ENCODE measurements around the gene TBC1D13. TPM values are rescaled to one million over a fixed set of nuclear protein-coding genes. Genes with fewer than 3 reads are reported as not detected.
"Not testable (repeated sequence)": the region's sequence is repeated elsewhere in the genome, so short reads cannot be mapped to it uniquely, and the experiment has no call there.

The TBC1D13 gene
- total RNA-seq, 2 experiments from 2014 or later, result 25.4 to 28.7 TPM

DNA sequence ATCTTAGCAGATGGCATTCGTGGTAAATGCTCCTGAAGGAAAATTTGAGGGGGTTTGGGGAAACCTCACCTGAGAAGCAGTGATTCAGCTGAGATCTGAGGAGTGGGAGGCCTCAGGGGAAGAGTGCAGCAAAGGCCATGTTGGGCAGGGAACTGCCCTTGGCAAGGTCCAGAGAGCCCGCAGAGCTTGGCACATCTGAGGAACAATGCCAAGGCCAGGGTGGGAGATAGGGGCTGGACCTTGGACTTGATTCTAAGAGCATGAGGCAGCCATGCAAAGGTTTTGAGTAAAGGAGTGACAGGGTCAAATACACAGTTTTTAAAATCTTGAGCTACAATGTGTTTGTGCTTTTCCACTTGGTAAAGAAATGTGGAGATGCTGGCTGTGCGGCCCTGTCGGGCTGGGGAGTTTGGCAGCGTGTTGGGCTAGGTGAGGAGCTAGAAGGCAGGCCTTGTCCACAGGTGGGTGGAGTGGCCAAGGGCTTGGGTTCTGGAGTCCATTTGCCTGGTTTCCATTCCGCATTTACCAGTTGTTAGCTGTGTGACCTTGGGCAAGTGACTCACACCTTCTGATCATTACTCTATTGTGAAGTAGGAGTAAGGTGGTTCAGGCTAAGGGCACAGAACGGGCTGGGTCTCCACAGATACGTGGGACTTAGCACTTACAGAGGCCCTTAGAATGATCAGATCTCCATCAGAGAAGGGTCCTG lies 6.1 kb downstream of the TBC1D13 start:
- H3K27me3 Mint-ChIP-seq, result no peaks in the 10 kb centered on the region
- H3K9me3 Mint-ChIP-seq, result no peaks in the 10 kb centered on the region
- ATAC-seq (ENCODE audit: poor library complexity), result no peak
- Histone ChIP-seq H3K4me3 (ENCODE audit: low read length) (no peak overlapping the region), H3K4me1 (ENCODE audit: insufficient read depth, low read length) (peaks cover 5% of the 10 kb centered on the region), H3K27me3 (ENCODE audit: control insufficient read depth in 1 of 2, insufficient read depth in 2 of 2, low read length in 2 of 2) (no peaks in the 10 kb centered on the region), H3K27ac (ENCODE audit: low read depth in 1 of 2, low read length in 2 of 2) (no peak overlapping the region), H3K9me3 (ENCODE audit: control insufficient read depth in 1 of 2, insufficient read depth in 1 of 2, low read length in 2 of 2) (no peaks in the 10 kb centered on the region), H3K36me3 (ENCODE audit: insufficient read depth, low read length) (peaks cover 60% of the 10 kb centered on the region)
- H3K4me3 Mint-ChIP-seq, result no peak overlapping the region
- peaks cover 67% of the 10 kb centered on the region for H3K36me3 Mint-ChIP-seq (ENCODE audit: low read depth)
- TF ChIP-seq, protein P1, sequence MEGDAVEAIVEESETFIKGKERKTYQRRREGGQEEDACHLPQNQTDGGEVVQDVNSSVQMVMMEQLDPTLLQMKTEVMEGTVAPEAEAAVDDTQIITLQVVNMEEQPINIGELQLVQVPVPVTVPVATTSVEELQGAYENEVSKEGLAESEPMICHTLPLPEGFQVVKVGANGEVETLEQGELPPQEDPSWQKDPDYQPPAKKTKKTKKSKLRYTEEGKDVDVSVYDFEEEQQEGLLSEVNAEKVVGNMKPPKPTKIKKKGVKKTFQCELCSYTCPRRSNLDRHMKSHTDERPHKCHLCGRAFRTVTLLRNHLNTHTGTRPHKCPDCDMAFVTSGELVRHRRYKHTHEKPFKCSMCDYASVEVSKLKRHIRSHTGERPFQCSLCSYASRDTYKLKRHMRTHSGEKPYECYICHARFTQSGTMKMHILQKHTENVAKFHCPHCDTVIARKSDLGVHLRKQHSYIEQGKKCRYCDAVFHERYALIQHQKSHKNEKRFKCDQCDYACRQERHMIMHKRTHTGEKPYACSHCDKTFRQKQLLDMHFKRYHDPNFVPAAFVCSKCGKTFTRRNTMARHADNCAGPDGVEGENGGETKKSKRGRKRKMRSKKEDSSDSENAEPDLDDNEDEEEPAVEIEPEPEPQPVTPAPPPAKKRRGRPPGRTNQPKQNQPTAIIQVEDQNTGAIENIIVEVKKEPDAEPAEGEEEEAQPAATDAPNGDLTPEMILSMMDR (IDR thresholded peaks at IDR 0.05), result no peak
- POLR2A ChIA-PET, result no interaction called here
- CTCF ChIA-PET, result no interaction called here
- H3K27ac Mint-ChIP-seq, result no peak overlapping the region
- intact Hi-C loops (cut with DNase I, micrococcal nuclease), result no loop called here
- DNase-seq, result no peak
- peaks cover 13% of the 10 kb centered on the region for H3K4me1 Mint-ChIP-seq (ENCODE audit: low read depth)

DNA sequence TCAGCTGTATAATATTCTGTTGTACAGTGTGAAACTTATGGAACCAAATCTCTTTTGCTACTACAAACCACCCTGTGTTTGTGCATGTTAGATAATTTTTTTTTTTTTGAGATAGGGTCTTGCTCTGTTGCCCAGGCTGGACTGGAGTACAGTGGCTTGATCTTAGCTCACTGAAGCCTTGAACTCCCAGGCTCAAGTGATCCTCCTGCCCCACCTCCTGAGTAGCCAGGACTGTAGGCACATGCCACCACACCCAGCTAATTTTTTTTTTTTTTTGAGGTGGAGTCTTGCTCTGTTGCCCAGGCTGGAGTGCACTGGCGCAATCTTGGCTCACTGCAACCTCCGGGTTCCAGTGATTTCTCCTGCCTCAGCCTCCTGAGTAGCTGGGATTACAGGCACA lies 7.9 kb downstream of the TBC1D13 start:
- H3K27me3 Mint-ChIP-seq; H3K27ac ChIP-seq (ENCODE audit: low read depth in 1 of 2, low read length in 2 of 2); DNase-seq; H3K4me1 Mint-ChIP-seq (ENCODE audit: low read depth); H3K9me3 ChIP-seq (ENCODE audit: control insufficient read depth in 1 of 2, insufficient read depth in 1 of 2, low read length in 2 of 2); H3K27ac Mint-ChIP-seq; H3K4me1 ChIP-seq (ENCODE audit: insufficient read depth, low read length); H3K4me3 Mint-ChIP-seq; H3K27me3 ChIP-seq (ENCODE audit: control insufficient read depth in 1 of 2, insufficient read depth in 2 of 2, low read length in 2 of 2); ATAC-seq (ENCODE audit: poor library complexity); intact Hi-C loops (cut with DNase I, micrococcal nuclease); H3K4me3 ChIP-seq (ENCODE audit: low read length); H3K9me3 Mint-ChIP-seq: not testable (repeated sequence)
- ChIA-PET CTCF (interaction anchor here (0.6 kb wide), 1 partner anchor 70 kb away, joined by 3 read pairs; no protein-coding TSS in a partner anchor), POLR2A (interaction anchor here (0.6 to 0.7 kb wide), 3 partner anchors 157 to 179 kb away, joined by 3 to 5 read pairs (median 4); no protein-coding TSS in a partner anchor)
- peaks cover 76% of the 10 kb centered on the region for H3K36me3 Mint-ChIP-seq (ENCODE audit: low read depth)
- peaks cover 70% of the 10 kb centered on the region for H3K36me3 ChIP-seq (ENCODE audit: insufficient read depth, low read length)

DNA sequence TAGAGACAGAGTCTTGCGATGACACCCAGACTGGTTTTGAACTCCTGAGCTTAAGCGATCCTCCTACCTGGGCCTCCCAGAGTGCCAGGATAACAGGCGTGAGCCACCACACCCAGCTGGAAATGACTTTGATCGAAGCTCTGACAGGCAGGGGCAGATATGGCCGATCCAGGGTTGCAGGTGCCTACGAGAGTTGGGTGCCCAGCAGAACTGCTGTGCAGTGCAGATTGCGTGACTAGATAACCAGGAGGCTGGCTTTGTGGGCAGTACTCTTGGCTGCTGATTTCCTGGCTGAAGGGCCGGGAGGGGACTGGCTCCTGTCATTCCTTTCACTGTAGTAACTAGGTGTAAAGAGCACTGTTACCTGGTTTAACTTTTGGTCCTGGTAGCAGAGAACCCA lies 11.8 kb downstream of the TBC1D13 start:
- ATAC-seq (ENCODE audit: poor library complexity) (no peak), DNase-seq (no peak)
- no peak overlapping the region for H3K4me3 ChIP-seq (ENCODE audit: low read length)
- TF ChIP-seq, protein P1 (IDR thresholded peaks at IDR 0.05), result no peak
- intact Hi-C loops (cut with DNase I, micrococcal nuclease), result no loop called here
- Mint-ChIP-seq H3K27ac (no peak overlapping the region), H3K9me3 (no peaks in the 10 kb centered on the region), H3K27me3 (no peaks in the 10 kb centered on the region), H3K36me3 (ENCODE audit: low read depth) (peaks cover 72% of the 10 kb centered on the region), H3K4me1 (ENCODE audit: low read depth) (no peaks in the 10 kb centered on the region), H3K4me3 (no peak overlapping the region)
- no peak overlapping the region for H3K27ac ChIP-seq (ENCODE audit: low read depth in 1 of 2, low read length in 2 of 2)
- H3K27me3 ChIP-seq (ENCODE audit: control insufficient read depth in 1 of 2, insufficient read depth in 2 of 2, low read length in 2 of 2), result no peaks in the 10 kb centered on the region
- H3K36me3 ChIP-seq (ENCODE audit: insufficient read depth, low read length), result peaks cover 63% of the 10 kb centered on the region
- no peaks in the 10 kb centered on the region for H3K4me1 ChIP-seq (ENCODE audit: insufficient read depth, low read length)
- ChIA-PET CTCF (no interaction called here), POLR2A (interaction anchor here (1.2 kb wide), 1 partner anchor 19 kb away, joined by 3 read pairs; the partner anchor contains the start of gene ENDOG)
- no peaks in the 10 kb centered on the region for H3K9me3 ChIP-seq (ENCODE audit: control insufficient read depth in 1 of 2, insufficient read depth in 1 of 2, low read length in 2 of 2)

Data from CD4-positive, alpha-beta T cell (primary cell).